Fibroblast of skin of left biceps (primary cell): ENCODE results near the gene NHS.
"Not testable (repeated sequence)": the region's sequence is repeated elsewhere in the genome, so short reads cannot be mapped to it uniquely, and the experiment has no call there.

ENCODE experiments used
- DNase-seq, 2 experiments: peaks; one replicate each; pipeline ENCODE4 v3.0.0-alpha.2; 2013; ENCODE audit warnings: low read depth in 2 of 2

The NHS gene

GRCh38 chrX:17549107-17549651 lies 174.2 kb downstream of the NHS start:
- no peak for DNase-seq

GRCh38 chrX:17550011-17550410 lies 175.0 kb downstream of the NHS start:
- no peak for DNase-seq

- no peak for DNase-seq
Measured at GRCh38 chrX:17552044-17552650, 177.1 kb downstream of the NHS start.

- no peak for DNase-seq
Measured at GRCh38 chrX:17553469-17553868, 178.5 kb downstream of the NHS start.

- DNase-seq = no peak
Measured at GRCh38 chrX:17553961-17554482, 179.0 kb downstream of the NHS start.

- no peak for DNase-seq
Measured at GRCh38 chrX:17554914-17555313, 179.9 kb downstream of the NHS start.

GRCh38 chrX:17555846-17556245 lies 180.8 kb downstream of the NHS start:
- DNase-seq = no peak

GRCh38 chrX:17559728-17560379 lies 184.9 kb downstream of the NHS start:
- peak; percentile 67 to 71 for DNase-seq

GRCh38 chrX:17560385-17560784 lies 185.4 kb downstream of the NHS start:
- no peak for DNase-seq

GRCh38 chrX:17563076-17563475 lies 188.1 kb downstream of the NHS start:
- no peak for DNase-seq

GRCh38 chrX:17563515-17563914 lies 188.5 kb downstream of the NHS start:
- DNase-seq = peak in 1 of 2 experiments; percentile 23

GRCh38 chrX:17564689-17565409 lies 189.8 kb downstream of the NHS start:
- no peak for DNase-seq

- DNase-seq = no peak
Measured at GRCh38 chrX:17566740-17567139, 191.7 kb downstream of the NHS start.

- no peak for DNase-seq
Measured at GRCh38 chrX:17567187-17567586, 192.2 kb downstream of the NHS start.

GRCh38 chrX:17567821-17568220 lies 192.8 kb downstream of the NHS start:
- DNase-seq = no peak

GRCh38 chrX:17568804-17569203 lies 193.8 kb downstream of the NHS start:
- DNase-seq = not testable (repeated sequence)

- no peak for DNase-seq
Measured at GRCh38 chrX:17579026-17579425, 204.0 kb downstream of the NHS start.

GRCh38 chrX:17580539-17581152 lies 205.6 kb downstream of the NHS start:
- DNase-seq = peak; percentile 56 to 58

- DNase-seq = no peak
Measured at GRCh38 chrX:17581641-17582040, 206.6 kb downstream of the NHS start.

GRCh38 chrX:17584248-17584681 lies 209.3 kb downstream of the NHS start:
- no peak for DNase-seq

GRCh38 chrX:17585006-17585405 lies 210.0 kb downstream of the NHS start:
- no peak for DNase-seq

- DNase-seq = no peak
Measured at GRCh38 chrX:17587366-17587765, 212.4 kb downstream of the NHS start.
